ENCODE measurements around the gene ADAMTS17.

GRCh38 chr15:100215843-100216169 is 126.0 kb downstream of the ADAMTS17 start:
- TF ChIP-seq, protein P1, sequence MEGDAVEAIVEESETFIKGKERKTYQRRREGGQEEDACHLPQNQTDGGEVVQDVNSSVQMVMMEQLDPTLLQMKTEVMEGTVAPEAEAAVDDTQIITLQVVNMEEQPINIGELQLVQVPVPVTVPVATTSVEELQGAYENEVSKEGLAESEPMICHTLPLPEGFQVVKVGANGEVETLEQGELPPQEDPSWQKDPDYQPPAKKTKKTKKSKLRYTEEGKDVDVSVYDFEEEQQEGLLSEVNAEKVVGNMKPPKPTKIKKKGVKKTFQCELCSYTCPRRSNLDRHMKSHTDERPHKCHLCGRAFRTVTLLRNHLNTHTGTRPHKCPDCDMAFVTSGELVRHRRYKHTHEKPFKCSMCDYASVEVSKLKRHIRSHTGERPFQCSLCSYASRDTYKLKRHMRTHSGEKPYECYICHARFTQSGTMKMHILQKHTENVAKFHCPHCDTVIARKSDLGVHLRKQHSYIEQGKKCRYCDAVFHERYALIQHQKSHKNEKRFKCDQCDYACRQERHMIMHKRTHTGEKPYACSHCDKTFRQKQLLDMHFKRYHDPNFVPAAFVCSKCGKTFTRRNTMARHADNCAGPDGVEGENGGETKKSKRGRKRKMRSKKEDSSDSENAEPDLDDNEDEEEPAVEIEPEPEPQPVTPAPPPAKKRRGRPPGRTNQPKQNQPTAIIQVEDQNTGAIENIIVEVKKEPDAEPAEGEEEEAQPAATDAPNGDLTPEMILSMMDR (conservative IDR thresholded peaks at IDR 0.05; ENCODE audit: low read length), result no peak
- TF ChIP-seq EZH2phosphoT487 (IDR thresholded peaks at IDR 0.05; ENCODE audit: borderline replicate concordance), result no peak
